ENCODE results near the gene TOB1.
"Not testable (repeated sequence)": the region's sequence is repeated elsewhere in the genome, so short reads cannot be mapped to it uniquely, and the experiment has no call there.

TOB1 gene

DNA sequence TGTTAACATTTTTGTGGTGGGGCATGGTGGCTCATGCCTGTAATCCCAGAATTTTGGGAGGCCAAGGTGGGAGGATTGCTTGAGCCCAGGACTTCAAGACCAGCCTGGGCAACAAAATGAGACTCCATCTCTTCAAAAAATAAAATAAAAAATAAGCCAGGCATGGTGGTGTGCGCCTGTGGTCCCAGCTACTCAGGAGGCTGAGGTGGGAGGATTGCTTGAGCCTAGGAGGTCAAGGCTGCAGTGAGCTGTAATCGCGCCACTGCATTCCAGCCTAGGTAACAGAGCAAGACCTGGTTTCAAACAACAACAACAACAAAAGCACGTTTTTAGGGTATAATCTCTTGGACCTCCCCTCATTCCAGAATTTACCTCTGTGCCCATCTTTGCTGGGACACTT lies 28.4 kb upstream of the TOB1 start:
- not testable (repeated sequence) for DNase-seq (ENCODE audit: low spot score)

DNA sequence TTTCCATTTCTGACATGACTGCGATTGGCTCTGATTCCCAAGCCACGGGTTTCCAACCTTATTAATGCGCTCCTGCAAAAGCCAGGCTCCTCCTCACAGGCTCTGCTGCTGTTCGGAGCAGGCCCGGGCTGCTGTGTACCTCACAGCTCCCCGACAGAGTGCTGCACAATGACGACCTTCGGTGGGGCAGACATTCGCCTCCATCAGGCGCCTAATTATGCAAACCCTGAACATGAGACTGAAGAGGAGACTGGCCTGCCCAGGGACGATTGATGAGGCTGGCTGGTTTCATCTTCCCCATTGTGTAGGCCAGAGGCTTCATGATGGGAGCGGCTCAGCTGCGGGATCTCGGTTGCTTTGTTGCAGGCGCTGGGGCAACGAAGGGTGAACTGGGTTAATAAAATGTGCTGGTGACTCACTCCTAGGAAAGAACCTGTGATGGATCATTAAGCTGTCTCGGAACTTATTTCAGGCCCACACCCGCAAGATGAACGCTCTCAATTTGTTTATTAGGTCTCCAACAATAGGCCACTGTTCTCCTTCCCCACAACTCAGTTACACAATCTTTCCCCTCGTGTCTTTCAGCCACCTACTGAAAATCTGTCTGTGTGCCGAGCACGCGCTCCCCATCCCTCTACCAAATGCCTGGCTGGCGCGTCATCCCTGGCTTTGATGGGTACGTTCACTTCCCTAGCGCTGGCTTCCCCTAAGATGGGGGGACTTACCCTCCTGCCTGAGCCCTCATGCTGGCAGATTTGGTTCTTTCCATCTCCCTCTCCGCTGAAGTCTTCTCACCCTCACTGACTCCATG lies 27.2 kb upstream of the TOB1 start:
- no peak for DNase-seq (ENCODE audit: low spot score)

DNA sequence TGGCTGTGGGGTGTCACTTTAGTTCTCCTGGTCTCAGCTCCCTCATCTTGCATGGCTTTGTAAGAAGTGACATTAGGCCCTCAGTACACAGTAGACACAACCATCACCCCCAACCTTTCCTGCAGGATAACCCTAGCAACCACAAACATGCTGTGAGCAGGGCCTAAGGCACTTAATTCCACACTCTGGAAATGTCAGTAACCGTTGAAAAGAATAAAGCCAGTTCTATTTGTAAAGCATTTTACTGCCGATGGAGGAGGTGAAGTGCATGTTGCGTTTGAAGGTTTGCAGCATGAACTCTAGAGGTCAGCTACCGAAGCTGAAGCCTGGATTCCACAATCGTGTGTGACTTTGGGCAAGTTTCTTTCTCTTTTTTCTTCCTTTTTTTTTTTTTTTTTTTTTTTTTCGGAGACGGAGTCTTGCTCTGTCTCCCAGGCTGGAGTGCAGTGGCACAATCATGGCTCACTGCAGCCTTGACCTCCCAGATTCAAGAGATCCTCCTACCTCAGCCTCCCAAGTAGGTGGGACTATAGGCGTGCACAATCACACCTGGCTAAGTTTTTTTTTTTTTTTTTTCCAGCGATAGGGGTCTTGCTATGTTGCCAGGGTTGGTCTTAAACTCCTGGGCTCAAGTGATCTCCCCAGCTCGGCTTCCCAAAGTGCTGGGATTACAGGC lies 26.1 kb upstream of the TOB1 start:
- DNase-seq (ENCODE audit: low spot score), result no peak

DNA sequence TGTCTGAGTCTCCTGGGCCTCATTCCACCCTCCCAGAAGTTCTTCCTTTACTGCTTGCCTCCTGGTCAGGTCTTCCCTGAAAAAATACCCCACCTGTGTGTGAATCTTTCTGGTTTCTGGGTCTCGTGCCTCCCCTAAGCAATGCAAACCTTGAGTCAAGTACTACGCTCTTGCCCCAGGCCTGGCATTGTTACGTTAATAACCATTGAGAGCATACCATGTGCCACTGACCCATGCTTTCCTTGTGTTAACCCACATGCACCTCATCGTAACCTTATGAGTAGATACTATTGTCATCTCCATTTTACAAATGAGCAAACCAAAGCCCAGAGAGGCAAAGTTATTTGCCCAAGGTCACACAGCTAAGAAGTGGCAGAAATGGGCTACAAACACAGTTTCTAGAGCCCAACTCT lies 25.4 kb upstream of the TOB1 start:
- no peak for DNase-seq (ENCODE audit: low spot score)

DNA sequence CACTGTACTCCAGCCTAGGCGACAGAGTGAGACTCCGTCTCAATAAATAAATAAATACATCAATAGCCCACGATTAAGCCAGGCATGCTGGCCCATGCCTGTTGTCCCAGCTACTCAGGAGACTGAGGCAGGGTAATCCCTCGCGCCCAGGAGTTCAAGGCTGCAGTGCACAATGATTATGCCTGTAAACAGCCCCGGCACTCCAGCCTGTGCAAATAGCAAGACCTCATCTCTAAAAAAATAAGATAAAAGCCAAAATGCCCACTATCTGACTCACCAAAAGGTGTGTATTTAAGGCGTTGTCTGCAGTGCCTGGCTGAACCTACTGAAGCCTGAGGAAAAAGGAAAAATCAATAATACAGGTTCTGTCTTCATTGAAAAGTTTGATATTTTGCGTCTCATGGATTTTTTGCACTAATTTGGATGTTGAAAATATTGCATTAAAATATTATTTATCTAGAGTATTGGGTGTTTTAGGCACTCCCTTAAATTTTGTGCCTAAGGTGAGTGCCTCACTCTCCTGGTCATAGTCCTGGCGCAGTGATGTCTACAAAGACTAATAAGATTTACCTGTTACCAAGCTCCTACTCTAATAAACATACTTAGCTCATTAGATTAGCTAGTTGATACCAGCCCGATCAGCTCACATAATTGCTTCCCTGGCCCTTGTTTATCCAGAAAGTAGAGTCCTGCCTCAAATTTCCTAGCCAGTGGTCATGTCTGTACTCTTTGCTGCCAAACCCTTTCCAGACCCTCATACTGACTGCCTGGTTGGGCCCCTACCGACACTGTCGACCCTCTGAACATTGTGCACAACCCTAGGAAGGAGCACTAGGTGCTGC lies 24.7 kb upstream of the TOB1 start:
- no peak for DNase-seq (ENCODE audit: low spot score)

DNA sequence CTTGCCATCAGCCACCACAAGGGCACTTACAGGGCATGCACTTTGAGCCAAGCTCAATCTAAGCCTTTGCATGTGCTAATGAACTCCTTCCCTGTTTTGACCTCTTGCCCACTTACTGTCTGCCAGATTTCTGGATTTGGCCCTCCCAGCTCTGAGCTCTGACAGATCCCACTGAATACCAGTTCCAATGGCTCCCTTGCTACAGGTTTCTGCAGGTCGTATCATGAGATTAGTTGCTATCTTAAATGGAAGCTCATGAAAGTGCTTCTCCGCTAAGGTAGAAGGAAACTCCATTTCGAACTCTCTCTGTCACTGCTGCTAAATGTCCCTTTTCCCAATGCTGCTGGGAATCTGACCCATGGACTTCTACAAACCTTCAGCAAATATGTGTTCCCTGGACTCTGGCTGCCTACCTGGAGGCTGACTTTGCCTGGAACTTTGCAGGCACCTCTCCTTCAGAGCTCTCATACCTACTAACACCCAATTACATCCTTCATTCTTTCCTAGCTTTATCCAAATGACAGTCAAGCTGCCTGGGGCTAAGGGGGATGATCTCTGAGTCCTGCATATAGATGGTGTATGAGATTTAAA lies 23.5 kb upstream of the TOB1 start:
- no peak for DNase-seq (ENCODE audit: low spot score)

DNA sequence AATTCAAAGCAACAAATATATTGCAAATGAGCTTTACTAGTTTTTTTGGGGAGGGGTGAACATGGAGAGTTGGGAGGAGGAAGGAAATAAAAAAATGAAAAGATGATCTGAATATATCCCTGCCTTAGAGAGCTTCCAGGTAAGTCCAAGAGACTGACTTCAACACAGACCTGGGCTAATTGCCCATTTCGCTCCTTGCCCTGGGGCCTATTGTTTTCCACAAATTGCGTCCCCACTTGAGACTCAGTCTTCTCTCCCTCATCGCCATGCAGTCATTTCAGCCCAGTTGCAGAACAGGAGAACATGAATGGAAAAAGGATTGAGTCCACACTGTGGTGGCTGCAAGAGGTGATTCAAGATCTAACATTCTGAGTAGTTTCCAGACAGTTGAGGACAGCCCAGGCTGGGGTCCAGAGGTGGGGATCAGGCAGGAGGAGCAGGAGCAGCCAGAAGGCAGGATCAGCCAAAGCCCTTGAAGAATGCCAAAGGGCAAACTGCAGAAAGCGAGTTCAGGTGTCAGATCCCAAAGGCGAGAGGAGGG lies 21.6 kb upstream of the TOB1 start:
- DNase-seq (ENCODE audit: low spot score), result no peak

DNA sequence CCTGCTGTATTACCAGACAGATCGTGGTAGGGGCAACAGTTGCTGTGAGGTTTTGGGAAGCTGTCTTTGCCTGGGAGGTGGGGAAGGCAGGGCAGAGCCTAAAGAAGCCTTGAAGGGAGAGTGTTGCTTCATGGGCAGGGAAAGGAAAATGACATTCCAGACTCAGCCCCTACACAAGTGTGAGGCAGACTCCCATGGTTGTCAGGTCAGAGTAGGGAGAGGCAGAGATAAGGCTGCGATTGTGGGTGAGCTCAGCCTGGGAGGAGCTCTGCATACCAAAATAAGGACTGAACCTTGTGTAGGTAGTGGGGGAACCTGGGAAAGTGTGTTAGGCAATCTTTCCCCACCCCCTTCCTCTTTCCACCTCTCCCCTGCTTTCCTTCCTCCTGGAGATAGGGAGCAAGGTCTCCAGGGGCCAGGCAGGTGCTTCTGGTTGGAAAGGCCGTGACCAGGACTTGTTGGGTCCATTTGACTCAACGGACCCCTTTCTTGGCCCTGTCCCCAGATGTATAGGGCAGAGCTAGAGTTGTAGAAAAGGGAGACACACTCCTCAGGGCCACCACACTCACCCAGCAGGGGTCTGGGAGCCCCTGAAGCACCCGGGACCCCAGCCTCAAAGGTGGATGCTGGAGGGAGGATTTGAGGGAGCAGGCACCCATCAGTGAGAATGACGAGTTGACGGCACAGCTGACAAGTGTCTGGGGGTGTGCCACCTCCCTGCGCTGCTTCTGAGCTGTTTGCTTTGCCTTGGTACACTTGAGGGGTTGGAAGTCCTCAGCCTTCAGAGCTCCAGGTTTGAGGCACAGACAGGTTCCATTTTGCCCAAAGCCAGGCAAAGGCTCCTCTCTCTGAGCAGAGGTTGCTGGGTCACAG lies 18.5 kb upstream of the TOB1 start:
- no peak for DNase-seq (ENCODE audit: low spot score)

DNA sequence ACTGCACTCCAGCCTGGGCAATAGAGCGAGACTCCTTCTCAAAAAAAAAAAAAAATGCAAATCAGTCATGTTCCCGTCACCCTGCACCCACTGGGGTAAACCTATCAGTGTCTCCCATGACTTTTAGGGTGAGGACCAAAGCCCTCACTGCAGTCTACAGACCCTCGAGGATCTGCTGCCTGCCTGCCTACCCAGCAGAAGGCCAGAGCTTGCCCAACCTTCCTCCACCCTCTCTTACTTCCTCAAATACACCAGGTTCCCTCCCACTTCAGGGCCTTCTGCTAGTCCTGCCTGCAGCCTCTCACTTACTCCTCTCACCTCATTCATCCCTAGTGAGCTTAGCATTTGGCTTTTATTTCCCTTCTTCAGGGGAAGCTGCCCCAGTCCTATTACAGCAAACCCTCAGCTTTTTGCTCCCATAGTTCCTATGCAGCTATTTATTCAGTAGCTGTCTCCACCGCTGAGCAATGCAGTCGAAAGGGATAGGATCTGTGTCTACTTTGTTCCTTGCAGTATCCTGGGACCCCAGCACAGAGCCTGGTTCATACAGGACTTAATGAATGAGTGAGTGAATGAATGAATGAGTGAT lies 17.8 kb upstream of the TOB1 start:
- no peak for DNase-seq (ENCODE audit: low spot score)

DNA sequence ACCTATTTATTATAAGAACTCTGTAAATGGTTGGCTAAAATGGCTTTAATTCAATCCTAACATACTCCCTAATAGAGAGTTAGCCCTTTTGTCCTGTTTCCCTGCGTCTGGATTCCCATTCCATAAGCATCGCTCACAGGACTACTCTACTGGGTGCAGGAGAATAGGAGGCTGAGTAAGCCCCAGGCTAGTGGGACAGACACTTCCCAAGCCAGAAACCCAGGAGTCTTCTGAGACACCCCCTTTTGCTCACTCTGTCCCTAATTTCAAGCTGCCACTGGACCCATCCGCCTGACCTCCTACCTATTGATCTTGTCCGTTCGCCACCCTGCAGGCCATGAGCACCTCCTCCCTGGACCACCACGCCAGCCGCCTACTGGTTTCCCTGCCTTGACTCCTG lies 16.7 kb upstream of the TOB1 start:
- DNase-seq (ENCODE audit: low spot score), result peak; percentile 69

DNA sequence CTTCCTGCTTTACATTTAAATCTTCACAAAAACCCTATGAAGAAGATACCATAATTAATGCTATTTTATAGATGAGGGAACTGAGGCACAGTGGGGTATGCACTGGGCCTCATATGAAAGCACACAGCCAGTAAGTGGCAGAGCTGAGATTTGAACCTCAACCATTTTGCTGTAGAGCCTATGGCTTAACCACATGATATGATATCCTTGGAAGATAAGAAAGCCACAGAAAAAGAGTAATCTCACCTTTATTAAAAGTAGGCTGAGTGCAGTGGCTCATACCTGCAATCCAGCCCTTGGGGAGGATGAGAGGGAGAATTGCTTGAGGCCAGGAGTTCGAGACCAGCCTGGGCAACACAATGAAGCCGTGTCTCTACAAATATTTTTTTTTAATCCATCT lies 15.0 kb upstream of the TOB1 start:
- no peak for DNase-seq (ENCODE audit: low spot score)

DNA sequence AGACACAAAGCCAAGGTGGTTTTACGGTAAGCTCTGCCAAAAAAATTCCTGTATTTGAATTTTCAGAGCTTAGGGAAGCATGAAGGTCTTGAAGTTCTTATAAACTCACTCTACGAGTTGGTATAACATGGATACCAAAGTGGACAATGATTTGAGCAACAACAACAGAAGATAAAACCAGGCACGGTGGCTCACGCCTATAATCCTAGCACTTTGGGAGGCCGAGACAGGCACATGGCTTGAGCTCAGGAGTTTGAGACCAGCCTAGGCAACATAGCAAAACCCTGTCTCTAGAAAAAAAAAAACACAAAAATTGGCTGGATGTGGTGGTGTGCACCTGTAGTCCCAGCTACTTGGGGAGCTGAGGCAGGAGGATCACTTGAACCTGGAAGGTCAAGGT lies 12.9 kb upstream of the TOB1 start:
- DNase-seq (ENCODE audit: low spot score), result no peak

DNA sequence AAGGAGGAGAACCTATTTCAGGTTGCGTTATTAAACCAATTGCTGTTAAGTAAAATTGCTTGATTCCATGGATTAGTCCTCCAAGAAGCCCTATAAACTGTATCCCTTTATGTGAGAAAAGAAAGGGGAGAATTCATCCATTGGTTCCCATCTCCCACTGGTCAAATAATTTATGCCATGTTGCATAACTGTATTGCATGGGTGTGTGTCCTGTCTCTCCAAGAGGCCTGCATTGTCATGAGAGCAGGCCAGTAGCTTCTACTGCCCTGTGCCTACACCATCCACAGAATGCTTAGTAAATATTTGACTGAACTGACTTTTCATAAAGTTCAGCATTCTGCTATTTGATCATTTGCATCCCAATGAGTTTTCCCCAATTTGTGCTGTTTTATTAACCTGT lies 11.7 kb upstream of the TOB1 start:
- no peak for DNase-seq (ENCODE audit: low spot score)

DNA sequence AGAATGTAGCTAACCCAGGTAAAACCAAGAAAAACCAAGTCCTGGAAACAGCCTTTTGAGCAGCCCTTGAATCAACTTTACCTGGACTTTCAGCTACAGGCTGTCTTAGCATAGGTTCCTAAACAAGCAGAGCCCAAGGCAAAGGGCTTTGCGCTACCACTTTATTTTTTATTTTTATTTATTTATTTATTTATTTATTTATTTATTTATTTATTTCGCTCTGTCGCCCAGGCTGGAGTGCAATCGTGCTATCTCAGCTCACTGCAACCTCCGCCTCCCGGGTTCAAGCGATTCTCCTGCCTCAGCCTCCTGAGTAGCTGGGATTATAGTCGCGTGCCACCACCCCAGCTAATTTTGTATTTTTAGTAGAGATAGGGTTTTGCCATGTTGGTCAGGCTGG lies 10.9 kb upstream of the TOB1 start:
- DNase-seq (ENCODE audit: low spot score), result not testable (repeated sequence)

DNA sequence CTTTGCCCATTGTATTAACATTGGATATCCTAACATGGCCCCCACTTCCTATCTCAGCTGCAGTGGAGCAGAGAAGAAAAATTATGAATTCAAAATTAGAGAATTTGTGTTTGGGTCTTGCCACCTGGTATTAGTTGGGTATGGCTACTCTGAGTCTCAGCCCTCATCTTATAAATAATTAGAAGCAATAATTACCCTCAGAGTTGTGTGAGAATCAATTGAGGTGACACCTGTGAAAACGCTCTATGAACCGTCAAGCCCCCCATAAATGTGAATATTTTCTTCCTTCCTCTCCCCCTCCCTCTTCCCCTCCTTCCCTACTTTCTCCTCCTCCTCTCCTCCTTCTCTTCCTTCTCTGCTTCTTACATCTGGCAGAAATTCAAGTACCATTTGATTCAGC lies 8.9 kb upstream of the TOB1 start:
- no peak for DNase-seq (ENCODE audit: low spot score)

DNA sequence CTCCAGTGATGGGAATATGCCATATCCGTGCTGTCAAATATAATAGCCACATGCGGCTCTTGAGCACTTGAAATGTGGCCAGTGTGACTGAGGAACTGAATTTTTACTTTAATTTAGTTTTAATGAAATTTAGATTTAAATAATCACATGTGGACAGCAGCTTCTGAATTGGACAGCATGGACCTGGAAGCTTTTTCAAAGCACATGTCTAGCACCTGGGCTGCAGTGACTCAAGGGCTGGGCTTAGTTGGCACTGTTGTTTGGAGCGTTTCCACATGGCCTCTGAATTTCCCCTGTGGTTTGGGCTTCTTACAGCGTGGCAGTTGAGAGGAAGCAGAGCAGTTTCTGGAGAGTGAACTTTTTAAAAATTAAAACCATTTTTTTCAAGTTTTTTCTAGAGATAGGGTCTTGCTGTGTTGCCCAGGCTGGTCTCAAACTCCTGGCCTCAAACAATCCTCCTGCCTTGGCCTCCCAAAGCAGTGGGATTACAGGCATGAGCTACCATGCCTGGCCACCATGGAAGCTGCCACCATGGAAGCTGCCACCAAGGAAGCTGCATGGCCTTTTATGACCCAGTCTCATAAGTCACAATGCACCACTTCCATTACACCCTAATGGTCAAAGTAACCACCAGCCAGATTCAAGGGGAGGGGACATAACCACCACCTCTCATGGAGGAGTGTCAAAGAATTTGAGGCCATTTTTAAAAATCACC lies 6.7 kb upstream of the TOB1 start:
- DNase-seq (ENCODE audit: low spot score), result peak; percentile 42

DNA sequence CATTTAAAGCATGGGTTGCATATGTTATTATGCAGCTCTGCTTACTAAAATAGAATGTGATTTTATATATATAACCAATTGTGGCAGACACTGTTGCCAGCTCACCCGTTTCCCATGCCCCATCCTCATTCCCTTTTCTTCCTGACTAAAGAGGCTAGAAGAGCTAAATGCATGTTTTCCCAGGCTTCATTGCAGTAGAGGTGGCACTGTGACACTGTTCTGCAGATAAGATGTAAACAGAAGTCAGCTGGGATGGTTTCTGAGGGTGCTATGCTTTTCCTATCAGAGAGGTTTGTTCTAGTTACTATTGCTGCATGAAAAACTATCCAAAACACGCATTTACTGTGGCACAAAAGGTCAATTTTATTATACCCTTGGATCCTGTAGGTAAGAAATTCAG lies 5.7 kb upstream of the TOB1 start:
- DNase-seq (ENCODE audit: low spot score), result no peak

DNA sequence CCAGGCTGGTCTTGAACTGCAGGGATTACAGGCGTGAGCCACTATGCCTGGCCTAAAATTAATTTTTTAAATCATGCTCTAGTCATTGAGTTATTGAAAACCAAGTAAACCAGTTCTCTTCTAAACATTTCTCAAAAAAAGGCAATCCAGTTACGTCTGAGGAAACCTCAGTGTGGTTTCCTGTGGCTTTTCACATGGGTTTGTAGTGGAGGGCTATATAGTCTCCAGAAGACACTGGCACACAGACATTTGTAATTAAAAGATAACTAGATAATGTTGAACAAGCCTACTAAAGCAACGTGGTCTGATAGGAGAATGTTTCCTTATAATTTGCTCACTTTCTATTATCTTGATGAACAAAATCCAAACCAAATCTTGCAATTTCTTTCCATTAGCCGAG lies 5.2 kb upstream of the TOB1 start:
- no peak for DNase-seq (ENCODE audit: low spot score)

DNA sequence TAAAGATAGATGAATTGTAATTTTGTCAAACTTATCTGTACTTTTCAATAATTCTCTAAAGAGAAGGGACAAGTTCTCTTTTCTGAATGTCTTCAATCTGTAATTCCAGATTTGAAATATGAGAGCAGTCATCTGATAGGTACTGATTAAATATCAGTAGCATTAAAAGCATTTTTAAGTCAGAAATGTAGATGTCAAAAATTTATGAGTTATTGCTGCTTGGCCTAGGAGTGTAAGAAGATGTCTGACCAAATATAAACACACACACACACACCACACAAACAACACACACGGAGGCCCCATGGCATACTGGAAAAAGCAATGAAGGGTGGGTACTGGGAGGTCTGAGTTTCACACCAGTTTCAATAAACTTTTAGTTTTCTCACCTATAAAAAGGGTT lies 2.4 kb upstream of the TOB1 start:
- DNase-seq (ENCODE audit: low spot score), result no peak

DNA sequence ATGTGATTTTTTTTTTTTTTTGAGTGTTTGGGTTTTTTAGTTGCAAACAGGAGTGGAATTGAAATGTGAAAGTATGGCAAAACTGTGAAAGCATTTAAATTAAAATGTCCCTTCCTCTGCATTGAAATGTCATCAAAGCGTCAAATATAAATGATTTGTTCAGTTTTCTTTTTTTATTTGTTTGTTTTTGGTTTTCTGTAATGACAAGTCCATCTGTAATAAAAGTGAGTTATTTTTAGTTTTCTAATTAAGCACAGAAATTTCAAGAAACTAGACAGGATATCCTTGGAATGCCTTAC lies 1.9 kb upstream of the TOB1 start:
- no peak for DNase-seq (ENCODE audit: low spot score)

Measured in GM03348 (cell line).